Endodermal cell (in vitro differentiated cells): Measurements from ENCODE around the gene PHKA2. TPM values are rescaled to one million over a fixed set of nuclear protein-coding genes. Genes with fewer than 3 reads are reported as not detected.

Experiments used
- DNase-seq: peaks from one replicate; pipeline ENCODE4 v3.0.0-alpha.2; 2017
- H3K27ac ChIP-seq: 2 replicates; pipeline ENCODE4 v1.5.1; 2013; ENCODE audit warnings: mild to moderate bottlenecking, low read depth, low read length, moderate library complexity
- H3K27me3 ChIP-seq: 2 replicates; pipeline ENCODE4 v1.6.1; 2013; ENCODE audit warnings: mild to moderate bottlenecking, low read length, moderate library complexity; ENCODE audit not compliant: insufficient read depth, control insufficient read depth, poor library complexity, severe bottlenecking
- H3K36me3 ChIP-seq: 2 replicates; pipeline ENCODE4 v1.7.0; 2013; ENCODE audit warnings: mild to moderate bottlenecking, low read length, moderate library complexity; ENCODE audit not compliant: control insufficient read depth, insufficient read depth
- H3K4me1 ChIP-seq: one replicate; pipeline ENCODE4 v1.7.0; 2013; ENCODE audit warnings: low read length; ENCODE audit not compliant: control insufficient read depth, insufficient read depth
- H3K4me3 ChIP-seq: 2 replicates; pipeline ENCODE4 v1.5.1; 2013; ENCODE audit warnings: mild to moderate bottlenecking, low read length, moderate library complexity
- H3K9ac ChIP-seq: 2 replicates; pipeline ENCODE4 v1.6.1; 2013; ENCODE audit warnings: mild to moderate bottlenecking, low read length, moderate library complexity; ENCODE audit not compliant: poor library complexity, severe bottlenecking; ENCODE audit errors: extremely low read depth
- H3K9me3 ChIP-seq: 2 replicates; pipeline ENCODE4 v1.6.1; 2013; ENCODE audit warnings: mild to moderate bottlenecking, low read length, moderate library complexity; ENCODE audit not compliant: control insufficient read depth
- H3K27ac Mint-ChIP-seq: 2 replicates; pipeline ENCODE4 v1.8.0; 2020; ENCODE audit warnings: mixed read lengths
- H3K27me3 Mint-ChIP-seq: 2 replicates; pipeline ENCODE4 v1.8.0; 2021; ENCODE audit warnings: mild to moderate bottlenecking, mixed read lengths; ENCODE audit not compliant: insufficient read depth
- H3K36me3 Mint-ChIP-seq: 2 replicates; pipeline ENCODE4 v1.8.0; 2020; ENCODE audit warnings: low read depth, mixed read lengths
- H3K4me1 Mint-ChIP-seq: 2 replicates; pipeline ENCODE4 v1.8.0; 2020; ENCODE audit warnings: mixed read lengths
- H3K4me3 Mint-ChIP-seq: 2 replicates; pipeline ENCODE4 v1.8.0; 2020; ENCODE audit warnings: mild to moderate bottlenecking, moderate library complexity, mixed read lengths
- H3K9me3 Mint-ChIP-seq: 2 replicates; pipeline ENCODE4 v1.8.0; 2020; ENCODE audit warnings: mild to moderate bottlenecking, mixed read lengths
- CTCF ChIP-seq: fragments of 200-600 bp; sonication (generic); conservative IDR thresholded peaks from 2 replicates; pipeline ENCODE4 v1.5.0; 2021; ENCODE audit warnings: antibody characterized with exemption, mild to moderate bottlenecking
- WGBS, 2 experiments: methylation state at CpG; one replicate each; pipeline versions ENCODE4 v1.1.5 to v1.1.7; 2013; ENCODE audit warnings: missing lambda C conversion rate in 2 of 2, mixed read lengths in 1 of 2; ENCODE audit not compliant: insufficient coverage in 1 of 2, insufficient read length in 1 of 2; 5-methylcytosine and 5-hydroxymethylcytosine counted together
- total RNA-seq, 2 donors: library from RNA; stranded (reverse); fragmentation: NEBNext Ultra II Directional in 1 of 2; extraction: Animal tissue kit (Norgen Biotek cat#: 25700) in 1 of 2; gene quantifications; 2 replicates in 1 of 2; 3 replicates in 1 of 2; pipeline ENCODE4 v1.2.1, GENCODE V29; 2021

PHKA2 gene
- total RNA-seq, 2 donors from 2014 or later, result 32.5 to 33.0 TPM

GRCh38 chrX:18894156-18894555 lies 89.8 kb downstream of the PHKA2 start:
- Histone ChIP-seq H3K27ac (no peak overlapping the region), H3K27me3 (no peaks in the 10 kb centered on the region), H3K36me3 (no peaks in the 10 kb centered on the region), H3K9me3 (no peaks in the 10 kb centered on the region), H3K4me1 (no peaks in the 10 kb centered on the region), H3K9ac (no peak overlapping the region), H3K4me3 (no peak overlapping the region)
- no peak for DNase-seq
- peaks cover 66% of the 10 kb centered on the region for H3K9me3 Mint-ChIP-seq
- no peaks in the 10 kb centered on the region for H3K4me1 Mint-ChIP-seq
- WGBS, 2 experiments, result 95 to 97% methylated on average over 17 to 18 of the region's 18 CpGs
- TF ChIP-seq CTCF, result no peak
- no peak overlapping the region for H3K27ac Mint-ChIP-seq
- peaks cover 16% of the 10 kb centered on the region for H3K36me3 Mint-ChIP-seq
- H3K4me3 Mint-ChIP-seq, result no peak overlapping the region
- no peaks in the 10 kb centered on the region for H3K27me3 Mint-ChIP-seq

GRCh38 chrX:18893536-18893935 lies 90.4 kb downstream of the PHKA2 start:
- H3K4me1 Mint-ChIP-seq, result no peaks in the 10 kb centered on the region
- no peak overlapping the region for H3K27ac Mint-ChIP-seq
- 95 to 97% methylated on average over 3 to 10 of the region's 11 CpGs for WGBS, 2 experiments
- Histone ChIP-seq H3K4me1 (no peaks in the 10 kb centered on the region), H3K9ac (no peak overlapping the region), H3K4me3 (no peak overlapping the region), H3K9me3 (no peaks in the 10 kb centered on the region), H3K36me3 (no peaks in the 10 kb centered on the region), H3K27ac (no peak overlapping the region), H3K27me3 (no peaks in the 10 kb centered on the region)
- peaks cover 16% of the 10 kb centered on the region for H3K36me3 Mint-ChIP-seq
- H3K27me3 Mint-ChIP-seq, result no peaks in the 10 kb centered on the region
- no peak for TF ChIP-seq CTCF
- no peak for DNase-seq
- H3K9me3 Mint-ChIP-seq, result peaks cover 63% of the 10 kb centered on the region
- no peak overlapping the region for H3K4me3 Mint-ChIP-seq

- Histone ChIP-seq H3K4me1 (no peaks in the 10 kb centered on the region), H3K36me3 (no peaks in the 10 kb centered on the region), H3K9me3 (no peaks in the 10 kb centered on the region), H3K27ac (no peak overlapping the region), H3K4me3 (no peak overlapping the region), H3K27me3 (no peaks in the 10 kb centered on the region), H3K9ac (no peak overlapping the region)
- no peaks in the 10 kb centered on the region for H3K4me1 Mint-ChIP-seq
- no peak for DNase-seq
- no peaks in the 10 kb centered on the region for H3K27me3 Mint-ChIP-seq
- H3K27ac Mint-ChIP-seq, result no peak overlapping the region
- peaks cover 63% of the 10 kb centered on the region for H3K9me3 Mint-ChIP-seq
- no peak for TF ChIP-seq CTCF
- no peak overlapping the region for H3K4me3 Mint-ChIP-seq
- peaks cover 16% of the 10 kb centered on the region for H3K36me3 Mint-ChIP-seq
- 95 to 100% methylated on average over 4 to 6 of the region's 6 CpGs for WGBS, 2 experiments
Measured at GRCh38 chrX:18892899-18893298, 91.0 kb downstream of the PHKA2 start.
